Tibial nerve (tissue), 4 donors: Measurements from ENCODE around the gene PRDM7. TPM values are rescaled to one million over a fixed set of nuclear protein-coding genes. Genes with fewer than 3 reads are reported as not detected.
"Not testable (repeated sequence)": the region's sequence is repeated elsewhere in the genome, so short reads cannot be mapped to it uniquely, and the experiment has no call there.

Source experiments
- DNase-seq, 2 donors: peaks; one replicate each; pipeline ENCODE4 v3.0.0-alpha.2; 2019; ENCODE audit warnings: low spot score in 2 of 2
- H3K27ac ChIP-seq, 4 donors: fragments of 200-600 bp; sonication (generic) in 3 of 4; one replicate each; pipeline ENCODE4 v1.5.1; 2017 to 2019; ENCODE audit warnings: mild to moderate bottlenecking in 1 of 4
- H3K27me3 ChIP-seq, 2 donors: fragments of 200-600 bp; sonication (generic) in 1 of 2; one replicate each; pipeline versions ENCODE4 v1.5.1 to v1.6.0; 2017 to 2019
- H3K36me3 ChIP-seq, 3 donors: fragments of 200-600 bp; sonication (generic); one replicate each; pipeline ENCODE4 v1.5.1; 2018 to 2019
- H3K4me1 ChIP-seq, 4 donors: fragments of 200-600 bp; sonication (generic) in 3 of 4; one replicate each; pipeline ENCODE4 v1.5.1; 2017 to 2019
- H3K4me3 ChIP-seq, 4 donors: fragments of 200-600 bp; sonication (generic) in 3 of 4; one replicate each; pipeline ENCODE4 v1.5.1; 2017 to 2019; ENCODE audit warnings: mild to moderate bottlenecking in 1 of 4, moderate library complexity in 1 of 4
- H3K9me3 ChIP-seq, 4 donors: fragments of 200-600 bp; sonication (generic) in 3 of 4; one replicate each; pipeline ENCODE4 v1.5.1; 2017 to 2019
- CTCF ChIP-seq, 5 experiments: fragments of 200-600 bp in 3 of 5; fragments of 450-650 bp in 2 of 5; sonication (generic) in 3 of 5; IDR thresholded peaks; one replicate each; pipeline ENCODE4 v1.5.1; 2016 to 2019; ENCODE audit warnings: antibody characterized with exemption in 5 of 5, mild to moderate bottlenecking in 3 of 5, moderate library complexity in 2 of 5
- EP300 ChIP-seq, 2 donors: sonication (generic); formaldehyde crosslinking; IDR thresholded peaks; one replicate each; pipeline ENCODE4 v1.6.1; 2017; ENCODE audit warnings: antibody characterized with exemption in 2 of 2, mild to moderate bottlenecking in 1 of 2
- POLR2A ChIP-seq, 2 donors: fragments of 450-650 bp; IDR thresholded peaks; one replicate each; pipeline ENCODE4 v1.6.1; 2017; ENCODE audit warnings: antibody characterized with exemption in 2 of 2, mild to moderate bottlenecking in 2 of 2, moderate library complexity in 2 of 2
- WGBS, 2 donors: methylation state at CpG; one replicate each; pipeline ENCODE4 v1.1.5; 2018; 5-methylcytosine and 5-hydroxymethylcytosine counted together
- total RNA-seq, 4 donors: library from RNA; depleted of rRNA; stranded (reverse); fragments of >200 nt; gene quantifications; one replicate each; pipeline ENCODE4 v1.1.0, GENCODE V29; 2016

The PRDM7 gene
- total RNA-seq, 4 donors from 2014 or later = not detected

- no peak overlapping the region for H3K4me3 ChIP-seq
- WGBS, 2 donors = 66 to 81% methylated on average over 13 of the region's 13 CpGs
- no peaks in the 10 kb centered on the region for H3K27me3 ChIP-seq
- H3K9me3 ChIP-seq = no peaks in the 10 kb centered on the region
- H3K4me1 ChIP-seq = peaks cover 0 to 8% (median 0%) of the 10 kb centered on the region in 4 donors
- no peak overlapping the region for H3K27ac ChIP-seq
- TF ChIP-seq EP300 (IDR thresholded peaks at IDR 0.05) (no peak), CTCF (IDR thresholded peaks at IDR 0.05) (no peak), POLR2A (IDR thresholded peaks at IDR 0.05) (no peak)
- H3K36me3 ChIP-seq = peaks cover 0 to 7% (median 0%) of the 10 kb centered on the region in 3 donors
- no peak for DNase-seq
Observed at GRCh38 chr16:90008708-90009145, 68.4 kb downstream of the PRDM7 start.

- not testable (repeated sequence) for H3K9me3 ChIP-seq, H3K27me3 ChIP-seq, H3K4me1 ChIP-seq, H3K36me3 ChIP-seq, H3K4me3 ChIP-seq, H3K27ac ChIP-seq, DNase-seq
- WGBS, 2 donors = 74 to 76% methylated on average over 11 to 13 of the region's 13 CpGs
Observed at GRCh38 chr16:90007635-90008234, 69.4 kb downstream of the PRDM7 start.

- H3K36me3 ChIP-seq = peaks cover 0 to 7% (median 0%) of the 10 kb centered on the region in 3 donors
- no peaks in the 10 kb centered on the region for H3K9me3 ChIP-seq
- WGBS, 2 donors = 73 to 89% methylated on average over 4 to 6 of the region's 7 CpGs
- DNase-seq = no peak
- H3K27ac ChIP-seq = no peak overlapping the region
- no peak overlapping the region for H3K4me3 ChIP-seq
- no peak for TF ChIP-seq POLR2A (IDR thresholded peaks at IDR 0.05)
- TF ChIP-seq CTCF (IDR thresholded peaks at IDR 0.05) = no peak
- no peak for TF ChIP-seq EP300 (IDR thresholded peaks at IDR 0.05)
- H3K27me3 ChIP-seq = no peaks in the 10 kb centered on the region
- peaks cover 0 to 8% (median 0%) of the 10 kb centered on the region in 4 donors for H3K4me1 ChIP-seq
Observed at GRCh38 chr16:90007015-90007414, 70.1 kb downstream of the PRDM7 start.

Other genes starting within 250 kb of the PRDM7 start
- 1 to 10 TPM in 3 of 4 donors, not detected in 1; 1.1 to 7.2 (median 3.1) TPM for gene SPIRE2, start 248.9 kb downstream of the PRDM7 start, total RNA-seq
- 100 to 1,000 TPM; 181 to 350 (median 290) TPM for gene TCF25, start 203.7 kb downstream of the PRDM7 start, total RNA-seq
- gene MC1R, start 158.5 kb downstream of the PRDM7 start, total RNA-seq = 10 to 100 TPM in 1 of 4 donors, 1 to 10 TPM in 3; 3.3 to 15.7 (median 6.9) TPM
- gene TUBB3, start 154.0 kb downstream of the PRDM7 start, total RNA-seq = 10 to 100 TPM in 1 of 4 donors, 1 to 10 TPM in 1, under 1 TPM in 1, not detected in 1; 0.59 to 12.0 (median 3.5) TPM
- 100 to 1,000 TPM in 2 of 4 donors, 10 to 100 TPM in 2; 60.9 to 144 (median 96.6) TPM for gene DEF8, start 128.6 kb downstream of the PRDM7 start, total RNA-seq
- 1 to 10 TPM in 3 of 4 donors, under 1 TPM in 1; 0.42 to 2.6 (median 1.3) TPM for gene DBNDD1, start 57.9 kb downstream of the PRDM7 start, total RNA-seq